Sigmoid colon (tissue), 4 donors: ENCODE measurements around the gene MIAT.

Source experiments
- CTCF ChIP-seq, 4 experiments: fragments of 450-650 bp in 3 of 4; fragments of 200-600 bp in 1 of 4; IDR thresholded peaks; one replicate each; pipeline ENCODE4 v1.5.1; 2016 to 2019; ENCODE audit warnings: antibody characterized with exemption in 4 of 4, mild to moderate bottlenecking in 3 of 4, moderate library complexity in 2 of 4
- EP300 ChIP-seq, 4 donors: sonication (generic); formaldehyde crosslinking; IDR thresholded peaks; one replicate each; pipeline ENCODE4 v1.6.1; 2017; ENCODE audit warnings: antibody characterized with exemption in 4 of 4
- POLR2A ChIP-seq, 2 donors: fragments of 450-650 bp; IDR thresholded peaks; one replicate each; pipeline ENCODE4 v1.6.1; 2016; ENCODE audit warnings: antibody characterized with exemption in 2 of 2, mild to moderate bottlenecking in 2 of 2, moderate library complexity in 2 of 2
- POLR2AphosphoS5 ChIP-seq, 4 donors: sonication (generic); formaldehyde crosslinking; IDR thresholded peaks; one replicate each; pipeline ENCODE4 v1.6.1; 2017; ENCODE audit warnings: antibody characterized with exemption in 4 of 4

GRCh38 chr22:26629988-26630761, 27.2 kb upstream of the MIAT start:
- TF ChIP-seq CTCF (IDR thresholded peaks at IDR 0.05) (no peak), POLR2A (IDR thresholded peaks at IDR 0.05) (no peak), EP300 (IDR thresholded peaks at IDR 0.05) (no peak), POLR2AphosphoS5 (IDR thresholded peaks at IDR 0.05) (no peak)
